C1 segment of cervical spinal cord (tissue), 14 donors: ENCODE data around the gene C6orf132.

Experiments used
- DNase-seq, 14 donors: peaks; one replicate each; lab custom pipeline; 2025; lab: John Stamatoyannopoulos, UW

Gene C6orf132

DNA sequence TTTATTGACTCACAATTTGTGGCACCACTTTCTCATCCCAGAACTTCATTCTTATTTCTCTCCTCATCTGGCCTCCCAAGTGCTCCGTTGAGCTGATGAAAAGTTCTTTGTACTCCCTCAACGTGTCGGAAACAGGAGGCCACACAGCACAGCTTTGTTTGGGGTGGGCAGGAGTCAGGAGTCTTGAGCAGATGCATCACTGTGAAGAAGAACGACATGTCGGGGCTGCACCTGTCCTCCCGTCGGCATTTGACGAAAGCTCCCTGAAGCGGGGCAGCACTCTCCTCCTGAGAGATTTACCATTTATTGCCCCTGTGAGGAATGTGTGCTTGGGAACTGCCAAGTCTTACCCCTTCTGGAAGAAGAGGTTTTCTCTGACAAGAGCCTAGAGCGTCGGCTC, 64.0 kb downstream of the C6orf132 start:
- peak in 1 of 14 donors; percentile 8 for DNase-seq

DNA sequence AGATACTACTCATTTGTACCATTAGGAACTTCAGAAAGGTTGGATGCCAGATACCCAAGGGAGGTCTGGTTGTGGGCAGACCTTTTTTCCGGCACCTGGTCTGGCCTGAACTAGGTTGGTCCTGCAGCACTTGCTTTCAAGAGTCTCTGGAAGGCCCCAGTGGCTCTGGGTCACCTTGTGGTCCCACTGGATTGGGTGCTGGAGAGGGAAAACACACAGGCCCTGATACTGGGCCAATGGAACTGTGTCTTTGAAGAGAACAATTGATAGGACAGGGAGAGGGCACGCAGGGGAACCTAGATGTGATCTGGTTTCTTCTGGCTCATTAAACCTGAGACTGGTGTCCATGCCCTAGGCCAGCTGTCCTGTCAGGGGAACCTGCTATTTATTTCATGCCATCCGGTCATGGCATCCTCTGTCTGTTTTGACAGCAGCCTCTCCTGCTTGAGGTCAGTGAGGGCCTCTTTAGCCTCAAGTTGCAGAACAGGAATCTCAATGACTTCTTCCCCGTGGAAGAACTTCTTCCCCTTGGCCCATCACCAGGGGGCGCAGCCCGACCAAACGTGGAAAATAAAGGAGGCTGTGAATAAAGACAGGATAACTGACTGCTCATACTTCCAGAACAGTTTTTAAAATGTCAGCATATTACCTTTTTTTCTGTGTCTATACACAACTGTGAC, 67.1 kb downstream of the C6orf132 start:
- DNase-seq = peak in 9 of 14 donors; percentile 1 to 42 (median 17)

DNA sequence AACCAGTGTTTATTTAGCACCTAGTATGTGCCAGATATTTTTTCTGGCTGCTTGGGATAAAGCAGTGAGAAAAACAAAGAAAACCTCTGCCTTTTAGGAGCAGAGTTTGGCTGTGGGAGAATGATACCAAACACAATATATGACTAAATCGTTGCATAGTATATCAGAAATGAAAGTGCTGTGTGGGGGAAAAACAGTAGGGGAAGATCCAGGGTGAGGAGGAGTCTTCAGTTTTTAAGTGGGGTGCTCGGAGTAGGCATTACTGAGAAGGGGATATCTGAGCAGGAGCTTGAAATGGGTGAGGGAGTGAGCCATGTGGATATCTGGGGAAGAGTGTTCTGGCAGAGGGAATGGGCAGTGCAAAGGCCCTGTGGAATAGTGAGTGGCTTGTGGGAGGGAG, 69.1 kb downstream of the C6orf132 start:
- DNase-seq = no peak

DNA sequence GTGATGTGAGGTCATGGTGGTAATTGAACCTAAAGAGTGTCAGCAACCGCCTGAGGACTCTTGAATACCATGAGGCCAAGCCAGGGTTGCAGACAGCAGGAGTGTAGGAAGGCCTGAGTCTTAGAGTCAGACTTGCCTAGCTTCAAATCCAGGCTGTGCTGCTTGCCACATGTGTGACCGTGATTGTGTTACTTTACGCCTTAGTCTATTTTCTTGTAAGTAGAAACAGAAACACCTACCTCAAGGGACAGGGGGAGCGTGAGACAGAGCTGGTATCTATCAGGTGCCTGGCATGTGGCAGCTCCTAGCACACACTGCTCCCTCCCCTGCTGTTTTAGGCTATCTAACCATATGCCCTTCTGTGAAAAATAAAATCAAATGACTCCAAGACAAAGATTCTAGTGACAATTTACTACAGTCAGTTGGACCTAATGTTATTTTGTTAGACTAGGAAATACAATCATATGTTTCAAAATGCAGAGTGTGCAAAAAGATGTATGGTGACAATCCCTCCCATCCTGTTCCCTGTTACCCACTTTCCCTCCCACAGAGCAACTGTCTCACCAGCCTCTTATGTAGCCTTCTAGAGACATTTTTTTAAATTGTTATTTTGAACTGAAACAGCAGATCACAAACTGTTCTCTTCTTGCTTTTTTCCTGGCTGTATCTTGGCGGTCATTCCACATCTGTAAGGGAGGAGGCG, 70.4 kb downstream of the C6orf132 start:
- DNase-seq = peak in 1 of 14 donors; percentile 34

DNA sequence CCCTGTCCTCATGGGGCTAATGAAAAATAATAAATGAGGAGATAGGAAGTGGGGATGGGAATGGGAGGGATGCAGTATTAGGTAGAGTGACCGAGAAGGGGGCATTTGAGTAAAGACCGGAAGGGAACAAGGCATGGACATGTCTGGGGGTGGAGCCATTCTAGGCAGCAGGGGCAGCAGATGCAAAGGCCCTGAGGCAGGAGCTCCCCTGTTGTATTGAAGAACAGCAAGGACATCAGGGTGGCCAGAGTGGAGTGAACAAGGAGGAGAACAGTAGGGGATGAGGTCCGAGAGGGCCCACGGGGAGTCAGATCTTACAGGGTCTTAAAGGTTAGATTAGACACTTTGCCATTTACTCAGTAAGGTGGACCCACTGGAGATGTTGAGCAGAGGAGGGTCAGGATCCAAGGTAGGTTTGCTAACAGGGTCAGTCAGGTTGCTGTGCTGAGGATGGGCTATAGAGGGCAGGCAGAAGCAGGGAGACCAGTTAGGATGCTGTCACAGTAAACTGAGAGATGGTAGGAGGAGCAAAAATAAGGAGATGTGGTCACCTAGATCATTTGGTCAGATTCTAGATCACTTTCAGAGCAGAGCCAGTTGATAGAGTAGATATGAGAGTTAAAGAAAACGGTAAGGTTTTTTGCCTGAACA, 73.4 kb downstream of the C6orf132 start:
- DNase-seq = no peak

DNA sequence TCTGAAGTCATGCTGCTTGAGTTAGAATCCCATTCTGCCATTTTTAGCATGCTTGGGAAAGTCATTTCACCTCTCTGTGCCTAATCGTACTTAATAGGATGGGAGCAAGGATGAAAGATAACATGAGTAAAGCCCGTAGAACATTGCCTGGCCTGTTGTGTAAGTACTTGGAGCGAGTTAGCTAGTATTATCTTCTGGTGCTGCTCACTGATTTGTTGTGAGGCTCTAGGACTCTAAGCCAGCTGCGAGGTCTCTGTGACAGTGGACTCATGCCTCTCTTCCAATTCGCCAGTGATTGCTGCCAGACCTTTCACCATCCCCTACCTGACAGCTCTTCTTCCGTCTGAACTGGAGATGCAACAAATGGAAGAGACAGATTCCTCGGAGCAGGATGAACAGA, 74.2 kb downstream of the C6orf132 start:
- no peak for DNase-seq

DNA sequence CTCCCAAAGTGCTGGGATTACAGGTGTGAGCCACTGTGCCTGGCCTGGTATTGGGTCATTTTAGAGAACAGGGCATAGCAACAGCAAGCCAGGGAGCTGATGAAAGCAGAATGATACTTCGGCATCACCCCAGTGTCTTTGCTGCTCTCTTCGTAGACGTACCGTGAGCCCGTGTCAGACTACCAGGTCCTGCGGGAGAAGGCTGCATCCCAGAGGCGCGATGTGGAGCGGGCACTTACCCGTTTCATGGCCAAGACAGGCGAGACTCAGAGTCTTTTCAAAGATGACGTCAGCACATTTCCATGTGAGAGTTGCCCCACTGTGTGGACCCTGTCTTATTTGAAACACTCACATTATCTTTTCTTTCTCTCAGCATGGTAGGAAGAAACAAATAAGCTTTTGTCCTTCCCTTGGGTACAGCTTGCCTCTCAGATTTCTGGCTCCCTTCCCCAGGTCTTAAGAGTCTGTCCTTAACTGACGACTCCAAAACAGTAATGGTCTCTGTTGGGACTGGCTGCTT, 76.2 kb downstream of the C6orf132 start:
- peak in 1 of 14 donors; percentile 5 for DNase-seq

DNA sequence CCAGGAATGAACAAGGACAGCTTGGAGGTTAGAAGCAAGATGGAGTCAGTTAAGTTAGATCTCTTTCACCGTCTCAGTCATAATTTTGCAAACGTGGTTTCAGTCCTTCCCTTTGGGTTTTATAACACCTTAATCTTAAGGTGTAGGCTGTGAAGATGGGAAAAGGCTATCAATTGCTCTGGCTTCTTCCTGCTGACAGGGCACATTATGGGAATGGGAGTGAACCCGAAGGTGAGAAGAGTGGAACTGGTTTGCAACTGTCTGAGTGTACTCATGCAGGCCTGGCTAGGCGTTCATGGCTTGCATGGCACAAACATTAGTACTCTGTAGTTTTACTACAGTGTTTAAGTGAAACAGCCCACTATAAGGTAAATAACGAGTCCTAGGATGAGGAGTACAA, 82.7 kb downstream of the C6orf132 start:
- no peak for DNase-seq

DNA sequence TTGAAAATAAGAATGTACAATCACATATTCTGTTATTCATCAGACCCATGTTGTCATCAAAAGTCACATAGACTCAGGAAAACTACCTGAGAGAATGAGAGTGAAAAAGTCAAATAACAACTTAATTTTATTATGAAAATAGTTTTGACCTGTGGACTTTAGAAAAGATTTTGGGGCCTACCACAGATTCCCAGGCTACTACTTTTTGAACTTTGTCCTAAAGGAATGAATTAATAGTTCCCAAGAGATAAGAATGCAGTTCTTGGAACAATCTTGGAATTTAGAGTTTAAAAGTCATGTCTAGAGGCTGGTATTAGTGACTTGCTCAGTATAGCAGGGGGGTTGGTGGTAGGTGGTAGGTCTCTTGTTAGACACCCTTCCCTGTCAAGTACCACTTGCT, 88.8 kb downstream of the C6orf132 start:
- no peak for DNase-seq

DNA sequence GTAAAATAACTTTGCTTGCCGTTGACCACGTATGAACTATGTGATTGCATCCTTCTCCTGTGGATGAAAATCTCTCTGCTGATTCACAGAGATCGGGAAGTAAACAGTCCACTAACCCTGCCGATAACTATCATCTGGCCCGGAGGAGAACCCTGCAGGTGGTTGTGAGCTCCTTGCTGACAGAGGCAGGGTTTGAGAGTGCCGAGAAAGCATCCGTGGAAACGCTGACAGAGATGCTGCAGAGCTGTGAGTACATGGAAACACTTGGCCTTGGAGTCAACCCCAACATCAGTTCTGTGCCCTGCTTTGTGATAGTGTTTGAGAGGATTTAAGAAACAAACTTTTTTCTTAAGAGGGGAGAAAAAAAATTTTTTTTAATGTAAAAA, 91.2 kb downstream of the C6orf132 start:
- DNase-seq = no peak
